GM18873 (cell line): ENCODE measurements around the gene IQSEC3.
"Not testable (repeated sequence)": the region's sequence is repeated elsewhere in the genome, so short reads cannot be mapped to it uniquely, and the experiment has no call there.

Source experiments
- ATAC-seq: cut with Tn5 transposase; IDR thresholded peaks from one replicate; pipeline ENCODE4 v1.9.1; 2021; ENCODE audit warnings: mild to moderate bottlenecking, moderate library complexity, moderate number of reproducible peaks; ENCODE audit not compliant: unreplicated experiment, low FRiP score

The IQSEC3 gene

GRCh38 chr12:51962-52361, 14.6 kb upstream of the IQSEC3 start:
- not testable (repeated sequence) for ATAC-seq

DNA sequence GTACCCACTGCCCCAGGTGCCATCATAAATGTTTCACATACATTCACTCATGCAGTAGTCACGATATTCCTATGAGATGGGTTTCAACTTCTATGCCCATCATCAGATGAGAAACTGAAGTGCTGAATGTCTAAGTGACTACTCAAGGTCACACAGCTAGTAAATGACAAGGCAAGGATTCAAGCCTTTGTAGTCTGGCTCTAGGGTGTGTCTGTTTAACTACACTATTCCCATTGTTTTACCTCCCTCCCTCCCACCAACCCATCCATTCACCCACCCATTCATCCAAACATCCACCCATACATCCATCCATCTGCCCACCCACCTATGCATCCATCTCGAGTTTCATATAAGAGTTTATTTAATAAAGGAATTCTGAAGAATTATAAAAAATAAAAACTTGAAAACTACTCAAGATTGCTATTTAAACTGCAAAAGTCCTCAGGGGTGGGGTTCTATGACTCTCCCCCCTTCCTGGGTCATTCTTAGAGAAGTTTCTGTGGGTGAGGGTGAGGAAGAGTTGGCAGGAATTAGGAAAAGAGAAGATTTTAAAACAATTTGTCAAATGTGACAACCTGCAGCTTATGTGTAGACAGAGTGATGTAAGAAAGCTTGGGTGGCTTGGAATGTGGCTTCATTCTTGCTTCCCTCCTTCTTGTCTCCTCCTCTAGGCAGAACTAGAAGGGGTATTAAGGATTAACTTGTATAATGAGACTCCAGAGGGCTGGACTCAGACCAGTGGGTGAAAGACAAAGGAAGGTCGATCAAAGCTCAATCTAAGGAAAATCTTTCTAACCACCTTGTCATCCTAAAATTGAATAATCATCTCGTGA, 13.4 kb upstream of the IQSEC3 start:
- not testable (repeated sequence) for ATAC-seq

DNA sequence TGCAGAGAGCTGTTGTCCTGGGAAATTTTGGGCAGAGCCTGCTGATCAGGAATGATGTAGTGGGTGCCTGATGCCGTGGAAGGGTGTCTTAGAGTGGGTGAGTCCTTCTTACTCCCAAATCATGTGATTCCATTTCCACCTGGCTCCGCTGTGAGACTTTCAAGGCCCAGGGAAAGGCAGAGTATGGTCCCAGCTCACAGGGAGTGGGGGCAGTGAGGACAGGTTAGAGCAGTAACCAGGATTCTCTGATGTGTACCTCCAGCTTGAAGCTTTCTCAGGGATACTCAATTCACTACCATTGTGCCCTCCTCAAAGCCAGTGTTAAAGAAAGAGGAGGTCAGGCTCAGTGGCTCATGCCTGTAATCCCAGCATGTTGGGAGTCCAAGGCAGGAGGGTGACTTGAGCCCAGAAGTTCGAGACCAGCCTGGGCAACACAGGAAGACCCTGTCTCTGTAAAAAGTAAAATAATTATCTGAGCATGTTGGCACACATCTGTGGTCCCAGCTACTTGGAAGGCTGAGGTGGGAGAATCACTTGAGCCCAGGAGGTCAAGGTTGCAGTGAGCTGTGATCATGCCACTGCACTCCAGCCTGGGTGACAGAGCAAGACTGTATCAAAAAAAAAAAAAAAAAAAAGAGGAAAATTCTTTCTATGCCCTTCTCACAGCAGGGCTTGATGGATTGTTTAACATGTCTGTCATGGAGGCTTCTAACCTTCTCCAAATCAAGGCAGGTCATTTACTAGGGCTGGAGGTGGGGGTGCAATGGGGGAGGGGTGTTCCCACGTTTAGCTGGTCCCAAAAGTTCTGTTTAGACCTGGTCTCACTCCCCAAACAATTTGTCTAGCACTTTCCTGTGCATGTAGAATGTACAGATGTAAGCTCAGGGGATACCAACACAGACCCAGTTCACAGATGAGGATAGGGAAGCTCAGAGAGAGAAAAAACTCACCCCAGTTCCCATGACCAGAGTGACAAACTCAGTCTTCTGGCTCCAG, 12.5 kb upstream of the IQSEC3 start:
- no peak for ATAC-seq

- no peak for ATAC-seq
Measured at GRCh38 chr12:54750-55535, 11.6 kb upstream of the IQSEC3 start.

DNA sequence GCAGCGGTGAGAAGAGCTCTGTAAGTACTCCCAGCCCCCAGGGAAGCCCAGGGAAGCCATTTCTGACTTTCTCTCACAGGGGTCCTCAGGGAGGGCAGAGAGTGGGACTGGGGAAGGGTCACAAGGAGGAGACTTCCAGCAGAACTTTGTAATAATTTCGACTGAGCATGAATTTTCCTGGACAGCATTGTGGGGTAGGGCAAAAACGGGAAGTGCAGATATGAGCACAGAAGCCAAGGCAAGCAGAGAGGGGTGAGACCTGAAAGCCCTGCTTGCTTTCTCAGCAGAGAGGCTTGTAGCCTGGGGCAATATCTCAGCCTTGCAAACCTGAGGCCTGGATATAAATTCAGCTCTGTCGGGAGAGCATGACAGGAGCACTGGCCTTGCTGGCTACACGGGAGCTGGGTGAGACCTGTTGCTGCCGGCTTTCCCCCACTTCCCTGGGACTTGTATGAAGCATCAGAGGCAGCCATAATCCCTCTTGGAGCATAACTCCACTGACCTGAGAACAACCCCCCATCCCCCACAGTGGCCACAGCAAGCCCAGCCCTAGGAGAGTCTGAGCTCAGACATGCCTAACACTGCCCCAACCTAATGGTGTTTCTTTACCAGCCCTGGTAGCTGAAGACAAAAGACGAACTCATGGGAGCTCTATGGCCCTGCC, 9.8 kb upstream of the IQSEC3 start:
- no peak for ATAC-seq

DNA sequence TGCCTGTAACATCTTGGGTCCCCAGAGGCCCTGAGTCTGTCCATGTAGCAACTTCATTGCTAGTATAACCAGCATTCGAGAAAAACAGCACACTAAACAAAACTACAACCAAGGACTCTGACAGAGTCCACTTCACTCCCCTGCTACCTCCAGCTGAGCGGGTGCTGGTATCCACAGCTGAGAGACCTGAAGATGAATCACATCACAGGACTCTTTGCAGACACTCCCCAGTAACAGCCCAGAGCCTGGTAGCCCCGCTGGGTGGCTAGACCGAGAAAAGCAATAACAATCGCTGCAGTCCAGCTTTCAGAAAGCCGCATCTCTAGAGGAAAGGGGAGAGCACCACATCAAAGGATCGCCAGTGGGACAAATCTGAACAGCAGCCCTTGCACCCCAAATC, 9.0 kb upstream of the IQSEC3 start:
- ATAC-seq: no peak

DNA sequence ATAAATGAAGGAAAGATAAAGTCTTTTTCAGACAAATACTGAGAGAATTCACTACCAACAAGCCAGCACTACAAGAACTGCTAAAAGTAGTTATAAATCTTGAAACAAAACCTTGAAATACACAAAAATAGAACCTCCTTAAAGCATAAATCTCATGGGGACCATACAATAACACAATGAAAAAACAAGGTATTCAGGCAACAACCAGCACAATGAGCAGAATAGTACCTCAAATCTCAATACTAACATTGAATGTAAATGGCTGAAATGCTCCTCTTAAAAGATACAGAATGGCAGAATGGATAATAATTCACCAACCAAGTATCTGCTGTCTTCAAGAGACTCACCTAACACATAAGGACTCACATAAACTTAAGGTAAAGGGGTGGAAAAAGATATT, 7.7 kb upstream of the IQSEC3 start:
- ATAC-seq: no peak

GRCh38 chr12:61845-62244, 4.7 kb upstream of the IQSEC3 start:
- not testable (repeated sequence) for ATAC-seq

DNA sequence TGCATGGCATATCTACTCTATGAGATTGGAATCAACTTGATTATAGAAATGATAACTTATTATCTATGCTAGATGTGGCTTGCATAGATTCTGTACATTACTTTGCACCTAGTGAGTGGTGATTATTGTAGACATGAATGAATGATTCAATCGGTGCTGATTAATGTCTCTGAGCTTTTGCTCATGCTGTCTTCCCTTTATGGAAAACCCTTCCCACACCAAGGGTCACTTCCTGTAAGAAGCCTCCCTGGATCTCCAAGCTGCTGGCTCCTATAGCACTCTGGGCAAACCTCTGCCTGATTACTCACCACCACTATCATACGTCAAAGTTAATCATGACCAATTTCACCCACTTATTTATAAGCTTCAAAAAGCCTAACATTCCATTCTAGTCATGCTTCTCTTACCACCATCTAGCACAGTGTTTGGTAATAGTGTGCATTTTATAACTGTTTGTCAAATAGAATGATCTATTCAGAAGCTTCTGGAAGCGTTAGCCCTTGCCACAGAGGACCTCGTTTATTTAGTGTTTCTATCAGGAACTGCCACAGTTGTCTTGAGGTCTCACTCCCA, 990 bp upstream of the IQSEC3 start:
- not testable (repeated sequence) for ATAC-seq

GRCh38 chr12:66782-67504, 376 bp downstream of the IQSEC3 start:
- not testable (repeated sequence) for ATAC-seq

- ATAC-seq: not testable (repeated sequence)
Measured at GRCh38 chr12:69677-70076, 3.1 kb downstream of the IQSEC3 start.

- ATAC-seq: not testable (repeated sequence)
Measured at GRCh38 chr12:70541-70940, 4.0 kb downstream of the IQSEC3 start.

- ATAC-seq: not testable (repeated sequence)
Measured at GRCh38 chr12:72018-72417, 5.5 kb downstream of the IQSEC3 start.

GRCh38 chr12:74420-75190, 8.0 kb downstream of the IQSEC3 start:
- ATAC-seq: not testable (repeated sequence)

DNA sequence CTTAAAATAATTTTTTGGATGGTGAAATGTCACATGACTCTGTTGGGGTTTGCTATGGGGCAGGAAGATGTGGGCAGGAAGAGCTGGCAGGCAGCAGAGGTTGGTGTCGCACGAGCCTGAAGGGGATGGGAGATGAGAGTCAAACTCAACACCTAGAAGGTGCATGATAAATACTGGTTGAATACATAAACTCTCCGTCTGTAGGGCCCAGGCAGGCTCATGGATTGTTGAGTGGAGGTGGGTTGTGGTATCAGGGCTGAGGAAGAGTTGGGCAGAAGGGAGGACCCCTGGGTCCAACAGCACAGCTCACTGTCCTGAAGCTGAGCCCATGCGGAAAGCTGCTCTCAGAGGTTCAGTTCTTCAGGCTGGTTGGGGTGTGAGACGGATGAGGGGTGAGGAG, 9.0 kb downstream of the IQSEC3 start:
- not testable (repeated sequence) for ATAC-seq

DNA sequence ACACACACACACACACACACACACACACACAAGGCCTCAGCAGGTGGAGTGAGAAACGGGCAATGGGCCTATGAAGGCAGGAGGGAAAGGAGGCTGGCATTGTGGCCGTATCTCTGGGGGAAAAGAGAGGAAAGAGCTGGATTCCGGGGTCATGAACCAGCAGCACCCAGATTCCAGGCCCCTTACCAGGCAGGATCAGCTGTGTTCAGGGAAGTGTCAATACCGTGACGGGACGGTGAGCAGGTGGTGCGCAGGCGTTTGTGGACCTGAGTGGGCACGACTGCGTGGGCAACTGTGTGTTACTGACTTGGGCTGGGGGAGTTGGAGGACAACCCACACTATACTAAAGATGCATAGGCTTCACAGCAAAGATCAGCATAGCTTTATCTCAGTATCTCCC, 9.5 kb downstream of the IQSEC3 start:
- not testable (repeated sequence) for ATAC-seq

DNA sequence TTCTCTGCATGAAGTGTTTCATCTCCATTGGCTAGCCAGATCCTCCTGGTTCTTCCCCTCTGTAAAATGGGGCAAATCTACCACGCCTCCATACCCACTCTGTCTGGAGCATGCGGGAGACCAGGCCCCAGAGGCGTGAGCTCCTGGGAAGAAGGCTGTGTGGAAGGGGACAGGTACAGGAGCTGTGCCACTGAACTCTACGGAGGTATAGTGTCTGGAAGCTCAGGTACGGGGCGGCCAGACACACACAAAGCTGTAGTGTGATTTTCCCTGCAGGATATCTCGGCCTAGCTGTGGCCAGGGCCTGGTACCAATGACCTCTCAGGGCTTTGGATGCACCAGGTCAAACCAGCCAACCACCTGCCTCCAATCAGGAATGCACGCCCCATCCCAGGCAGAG, 10.0 kb downstream of the IQSEC3 start:
- not testable (repeated sequence) for ATAC-seq

DNA sequence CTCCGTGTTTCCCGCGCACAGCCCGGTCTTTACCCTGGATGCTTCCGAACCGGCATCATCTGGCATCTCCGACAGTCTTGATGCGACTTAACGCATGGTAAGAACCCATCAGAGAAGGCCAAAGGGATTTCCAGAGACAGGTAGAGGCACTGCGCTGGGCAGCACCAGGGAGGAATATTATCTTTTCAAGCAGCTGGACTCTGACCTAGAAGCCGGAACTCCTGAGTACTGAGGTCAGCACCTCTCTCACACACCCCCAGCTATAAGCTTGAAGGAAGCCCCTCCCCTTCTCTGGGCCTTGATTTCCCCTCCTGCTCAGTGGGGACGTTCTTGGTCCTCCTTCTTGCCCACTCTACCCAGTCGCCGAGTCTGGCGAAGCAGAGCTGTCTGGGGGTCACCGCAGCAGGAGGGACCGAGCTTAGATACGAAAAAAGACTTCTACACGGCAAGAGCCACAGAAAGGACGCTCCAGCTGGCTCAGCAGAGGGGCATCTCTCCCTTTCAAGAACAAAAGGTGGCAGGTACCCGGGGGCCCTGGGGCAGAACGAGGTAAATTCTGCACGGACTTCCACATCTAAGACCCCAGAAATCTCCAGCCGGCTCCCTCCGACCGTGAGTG, 10.6 kb downstream of the IQSEC3 start:
- not testable (repeated sequence) for ATAC-seq
